Spleen (tissue), 11 donors: ENCODE data around the gene MARCHF10. TPM values are rescaled to one million over a fixed set of nuclear protein-coding genes. Genes with fewer than 3 reads are reported as not detected.

Source experiments
- DNase-seq: peaks from one replicate; pipeline ENCODE4 v3.0.0-alpha.2; 2020
- H3K27ac ChIP-seq, 8 donors: fragments of 200-600 bp; sonication (generic) in 7 of 8; 1 replicate in 4 of 8; 2 replicates in 4 of 8; pipeline versions ENCODE4 v1.5.0 to v1.8.0; 2016 to 2021; ENCODE audit warnings: inconsistent platforms in 4 of 8, mild to moderate bottlenecking in 4 of 8, moderate library complexity in 1 of 8
- H3K27me3 ChIP-seq, 7 donors: fragments of 200-600 bp; sonication (generic) in 6 of 7; replicated peaks in 1 of 7; 1 replicate in 4 of 7; 2 replicates in 3 of 7; pipeline versions ENCODE4 v1.5.0 to v1.8.0; 2016 to 2021; ENCODE audit warnings: inconsistent platforms in 3 of 7, mild to moderate bottlenecking in 1 of 7
- H3K36me3 ChIP-seq, 6 donors: fragments of 200-600 bp; sonication (generic) in 5 of 6; 1 replicate in 4 of 6; 2 replicates in 2 of 6; pipeline versions ENCODE4 v1.5.0 to v1.8.0; 2016 to 2021; ENCODE audit warnings: inconsistent platforms in 2 of 6
- H3K4me1 ChIP-seq, 6 donors: fragments of 200-600 bp; sonication (generic) in 5 of 6; 1 replicate in 3 of 6; 2 replicates in 3 of 6; pipeline versions ENCODE4 v1.5.0 to v1.8.0; 2016 to 2021; ENCODE audit warnings: inconsistent platforms in 3 of 6
- H3K4me3 ChIP-seq, 8 donors: fragments of 200-600 bp; sonication (generic) in 7 of 8; 1 replicate in 4 of 8; 2 replicates in 4 of 8; pipeline versions ENCODE4 v1.5.0 to v1.8.0; 2016 to 2021; ENCODE audit warnings: inconsistent platforms in 4 of 8, mild to moderate bottlenecking in 4 of 8, moderate library complexity in 2 of 8
- H3K9me3 ChIP-seq, 8 donors: fragments of 200-600 bp; sonication (generic) in 7 of 8; 1 replicate in 4 of 8; 2 replicates in 4 of 8; pipeline versions ENCODE4 v1.5.0 to v1.8.0; 2016 to 2021; ENCODE audit warnings: inconsistent platforms in 4 of 8
- POLR2A ChIP-seq, 3 donors: fragments of 450-650 bp; IDR thresholded peaks; one replicate each; pipeline ENCODE4 v1.5.1; 2017; ENCODE audit warnings: antibody characterized with exemption in 3 of 3, mild to moderate bottlenecking in 1 of 3
- POLR2AphosphoS5 ChIP-seq, 3 donors: sonication (generic); formaldehyde crosslinking; IDR thresholded peaks; one replicate each; pipeline ENCODE4 v1.5.1; 2017; ENCODE audit warnings: antibody characterized with exemption in 3 of 3
- WGBS, 5 donors: extraction: QIAGEN DNeasy Blood & Tissue Kit in 3 of 5; methylation state at CpG; one replicate each; pipeline versions ENCODE4 v1.1.5 to v1.1.7; 2013 to 2018; 5-methylcytosine and 5-hydroxymethylcytosine counted together
- intact Hi-C: fragments of 100-400 bp; cut with DNase I; formaldehyde crosslinking; loops from one replicate; pipeline ENCODE4 v1.15.0; 2023; ENCODE audit warnings: low total_unique reads
- polyA plus RNA-seq, 3 donors: library from polyadenylated mRNA; stranded (reverse); fragments of 200-250 nt; gene quantifications; one replicate each; pipeline ENCODE4 v1.2.1, GENCODE V29; 2013
- total RNA-seq, 7 donors: library from RNA; depleted of rRNA in 3 of 7; stranded (reverse); fragments of >200 nt in 3 of 7; fragmentation: NEBNext Ultra II Directional in 4 of 7; extraction: Animal tissue kit (Norgen Biotek cat#: 25700) in 4 of 7; gene quantifications; one replicate each; pipeline versions ENCODE4 v1.1.0 to v1.2.1, GENCODE V29; 2016 to 2021
- TF ChIP-seq, protein P1 (sequence below), 11 experiments: fragments of 200-600 bp in 7 of 11; fragments of 450-650 bp in 4 of 11; sonication (generic) in 4 of 11; IDR thresholded peaks in 8 of 11; conservative IDR thresholded peaks in 3 of 11; 1 replicate in 7 of 11; 2 replicates in 4 of 11; pipeline versions ENCODE4 v1.4.0 to v1.8.0; 2016 to 2021; ENCODE audit warnings: antibody characterized with exemption in 11 of 11, inconsistent platforms in 4 of 11, mild to moderate bottlenecking in 1 of 11
- donor health status: healthy with polysubstance abuse.
- donor health status: DM: no; HTN: no; CAD: no; lungs with moderate emphysema.
- donor health status: DM: no; HTN: no; CAD: no.
- donor health status: Bipolar disorder and iron deficiency.
- donor health status: healthy.
- donor health status: DM: no; HTN: no; CAD: no.
- donor health status: DM: yes; HTN: yes; CAD: no.

MARCHF10 gene
- total and polyA plus RNA-seq, 10 donors: 0.15 to 0.32 (median 0.26) TPM; not detected in 7

GRCh38 chr17:62712171-62712581 lies 95.9 kb downstream of the MARCHF10 start:
- Histone ChIP-seq H3K4me1 (no peaks in the 10 kb centered on the region), H3K27ac (no peak overlapping the region), H3K27me3 (peaks cover 0 to 6% (median 0%) of the 10 kb centered on the region in 7 donors), H3K36me3 (no peaks in the 10 kb centered on the region), H3K4me3 (no peak overlapping the region), H3K9me3 (peaks cover 0 to 10% (median 5%) of the 10 kb centered on the region in 8 donors)
- intact Hi-C loops: no loop called here
- DNase-seq: peak; percentile 32
- TF ChIP-seq POLR2A (IDR thresholded peaks at IDR 0.05) (no peak), POLR2AphosphoS5 (IDR thresholded peaks at IDR 0.05) (no peak)
- TF ChIP-seq, protein P1, sequence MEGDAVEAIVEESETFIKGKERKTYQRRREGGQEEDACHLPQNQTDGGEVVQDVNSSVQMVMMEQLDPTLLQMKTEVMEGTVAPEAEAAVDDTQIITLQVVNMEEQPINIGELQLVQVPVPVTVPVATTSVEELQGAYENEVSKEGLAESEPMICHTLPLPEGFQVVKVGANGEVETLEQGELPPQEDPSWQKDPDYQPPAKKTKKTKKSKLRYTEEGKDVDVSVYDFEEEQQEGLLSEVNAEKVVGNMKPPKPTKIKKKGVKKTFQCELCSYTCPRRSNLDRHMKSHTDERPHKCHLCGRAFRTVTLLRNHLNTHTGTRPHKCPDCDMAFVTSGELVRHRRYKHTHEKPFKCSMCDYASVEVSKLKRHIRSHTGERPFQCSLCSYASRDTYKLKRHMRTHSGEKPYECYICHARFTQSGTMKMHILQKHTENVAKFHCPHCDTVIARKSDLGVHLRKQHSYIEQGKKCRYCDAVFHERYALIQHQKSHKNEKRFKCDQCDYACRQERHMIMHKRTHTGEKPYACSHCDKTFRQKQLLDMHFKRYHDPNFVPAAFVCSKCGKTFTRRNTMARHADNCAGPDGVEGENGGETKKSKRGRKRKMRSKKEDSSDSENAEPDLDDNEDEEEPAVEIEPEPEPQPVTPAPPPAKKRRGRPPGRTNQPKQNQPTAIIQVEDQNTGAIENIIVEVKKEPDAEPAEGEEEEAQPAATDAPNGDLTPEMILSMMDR (IDR thresholded peaks at IDR 0.05 in 8 of 11, conservative IDR thresholded peaks at IDR 0.05 in 3 of 11): no peak
- 54 to 87% (median 73%) methylated on average over 7 to 8 of the region's 8 CpGs for WGBS, 5 donors

- Histone ChIP-seq H3K4me1 (peaks cover 1 to 32% (median 16%) of the 10 kb centered on the region in 6 donors), H3K27ac (no peak overlapping the region), H3K36me3 (no peaks in the 10 kb centered on the region), H3K27me3 (peaks cover 0 to 20% (median 0%) of the 10 kb centered on the region in 7 donors), H3K9me3 (peaks cover 0 to 10% (median 5%) of the 10 kb centered on the region in 8 donors), H3K4me3 (no peak overlapping the region)
- no peak for DNase-seq
- TF ChIP-seq POLR2A (IDR thresholded peaks at IDR 0.05) (no peak), POLR2AphosphoS5 (IDR thresholded peaks at IDR 0.05) (no peak)
- TF ChIP-seq, protein P1 (IDR thresholded peaks at IDR 0.05 in 8 of 11, conservative IDR thresholded peaks at IDR 0.05 in 3 of 11): no peak
- 56 to 80% (median 69%) methylated on average over 2 of the region's 2 CpGs for WGBS, 5 donors
- intact Hi-C loops: no loop called here
Observed at GRCh38 chr17:62708587-62708986, 99.5 kb downstream of the MARCHF10 start.

DNA sequence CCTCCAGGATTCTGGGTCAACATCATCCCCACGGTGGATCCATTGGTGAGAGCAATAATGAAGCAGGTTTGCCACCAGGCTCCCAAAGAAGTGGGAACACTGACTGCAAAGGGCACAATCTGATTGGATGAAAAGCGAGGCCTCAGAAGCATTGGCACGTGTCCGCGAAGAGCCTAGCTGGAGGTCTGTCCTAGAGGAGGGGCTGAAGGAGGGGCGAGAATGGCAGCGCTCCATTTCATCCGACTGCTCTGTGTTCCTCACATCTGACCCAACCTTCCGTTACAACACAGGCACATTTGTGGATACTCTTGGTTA lies 100.7 kb downstream of the MARCHF10 start:
- Histone ChIP-seq H3K4me3 (no peak overlapping the region), H3K9me3 (peaks cover 0 to 10% (median 5%) of the 10 kb centered on the region in 8 donors), H3K27me3 (peaks cover 0 to 31% (median 0%) of the 10 kb centered on the region in 7 donors), H3K27ac (no peak overlapping the region), H3K4me1 (peaks cover 4 to 42% (median 22%) of the 10 kb centered on the region in 6 donors), H3K36me3 (no peaks in the 10 kb centered on the region)
- intact Hi-C loops: no loop called here
- WGBS, 5 donors: 94 to 97% (median 95%) methylated on average over 9 of the region's 9 CpGs
- TF ChIP-seq POLR2AphosphoS5 (IDR thresholded peaks at IDR 0.05): no peak
- TF ChIP-seq POLR2A (IDR thresholded peaks at IDR 0.05): no peak
- TF ChIP-seq, protein P1 (IDR thresholded peaks at IDR 0.05 in 8 of 11, conservative IDR thresholded peaks at IDR 0.05 in 3 of 11): no peak
- DNase-seq: peak; percentile 42

- H3K9me3 ChIP-seq: peaks cover 0 to 10% (median 5%) of the 10 kb centered on the region in 8 donors
- 75 to 90% (median 84%) methylated on average over 20 of the region's 20 CpGs for WGBS, 5 donors
- no peak for TF ChIP-seq POLR2AphosphoS5 (IDR thresholded peaks at IDR 0.05)
- TF ChIP-seq, protein P1 (IDR thresholded peaks at IDR 0.05 in 8 of 11, conservative IDR thresholded peaks at IDR 0.05 in 3 of 11): no peak
- TF ChIP-seq POLR2A (IDR thresholded peaks at IDR 0.05): no peak
- peak overlapping the region in 4 of 8 donors; percentile 69 to 77 (median 74) for H3K27ac ChIP-seq
- H3K27me3 ChIP-seq: peaks cover 0 to 36% (median 0%) of the 10 kb centered on the region in 7 donors
- no peak overlapping the region for H3K4me3 ChIP-seq
- H3K36me3 ChIP-seq: no peaks in the 10 kb centered on the region
- DNase-seq: peak; percentile 68
- intact Hi-C loops: no loop called here
- peaks cover 4 to 42% (median 22%) of the 10 kb centered on the region in 6 donors for H3K4me1 ChIP-seq
Observed at GRCh38 chr17:62706598-62707424, 101.3 kb downstream of the MARCHF10 start.
